ENCODE results near the gene WNT3A.

The WNT3A gene

GRCh38 chr1:228020686-228021354, 14.0 kb downstream of the WNT3A start:
- DNase-seq (ENCODE audit: low spot score), result no peak
- in situ Hi-C loops (cut with MboI; ENCODE audit: low pct_unique_long_range_greater_than_20kb, low sequenced_read_pairs, unreplicated experiment), result no loop called here
- TF ChIP-seq CTCF (IDR thresholded peaks at IDR 0.05; ENCODE audit: extremely low read depth, insufficient read depth, missing control alignments), result no peak

DNA sequence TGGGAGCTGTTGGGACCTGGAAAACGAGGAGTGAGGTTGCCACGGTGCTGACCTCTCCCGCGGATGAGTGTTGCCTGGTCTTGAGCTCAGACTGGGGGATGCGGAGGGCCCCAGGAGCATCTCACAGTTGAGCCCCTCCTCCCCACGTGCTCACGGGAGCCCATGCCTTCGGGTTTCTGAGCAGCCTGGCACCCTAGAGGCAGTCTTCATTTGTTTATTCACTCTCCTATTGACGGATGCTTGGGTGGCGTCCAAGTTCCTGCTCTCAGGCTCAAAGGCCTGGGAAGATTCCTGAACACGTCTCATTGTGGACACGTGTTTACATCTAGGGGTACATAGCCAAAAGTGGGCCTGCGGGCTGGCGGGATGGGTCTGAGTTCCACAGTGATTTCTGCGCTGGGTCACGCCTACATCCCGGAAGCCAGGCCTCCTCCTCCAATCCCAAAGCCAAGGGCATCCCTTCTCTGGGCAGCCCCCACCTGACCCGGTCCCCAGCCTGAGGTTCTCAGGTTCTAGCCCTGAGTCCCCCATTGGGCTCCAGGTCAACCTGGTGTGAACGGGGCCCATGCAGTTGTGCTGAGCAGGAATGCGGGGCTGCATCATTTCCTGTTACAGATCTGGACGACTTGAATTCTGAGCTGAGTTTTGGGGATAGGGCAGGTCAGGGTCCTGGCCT, 14.7 kb downstream of the WNT3A start:
- no peak for TF ChIP-seq CTCF (IDR thresholded peaks at IDR 0.05; ENCODE audit: extremely low read depth, insufficient read depth, missing control alignments)
- DNase-seq (ENCODE audit: low spot score), result no peak
- in situ Hi-C loops (cut with MboI; ENCODE audit: low pct_unique_long_range_greater_than_20kb, low sequenced_read_pairs, unreplicated experiment), result no loop called here

- DNase-seq (ENCODE audit: low spot score), result no peak
- no peak for TF ChIP-seq CTCF (IDR thresholded peaks at IDR 0.05; ENCODE audit: extremely low read depth, insufficient read depth, missing control alignments)
- in situ Hi-C loops (cut with MboI; ENCODE audit: low pct_unique_long_range_greater_than_20kb, low sequenced_read_pairs, unreplicated experiment), result no loop called here
These were observed 15.9 kb downstream of the WNT3A start for GRCh38 chr1:228022571-228023293.

DNA sequence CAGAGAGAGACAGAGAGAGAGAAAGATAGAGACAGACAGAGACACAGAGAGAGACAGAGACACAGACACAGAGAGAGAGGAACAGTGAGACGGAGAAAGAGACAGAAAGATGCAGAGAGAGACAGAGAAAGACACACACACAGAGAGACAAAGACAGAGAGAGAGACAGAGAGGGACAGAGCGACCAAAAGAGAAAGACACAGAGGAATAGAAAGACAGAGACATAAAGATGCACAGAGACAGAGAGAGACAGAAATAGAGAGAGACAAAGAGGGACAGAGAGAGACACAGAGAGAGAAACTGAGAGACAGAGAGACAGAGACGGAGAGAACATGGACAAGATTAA, 16.5 kb downstream of the WNT3A start:
- no peak for DNase-seq (ENCODE audit: low spot score)
- no peak for TF ChIP-seq CTCF (IDR thresholded peaks at IDR 0.05; ENCODE audit: extremely low read depth, insufficient read depth, missing control alignments)
- in situ Hi-C loops (cut with MboI; ENCODE audit: low pct_unique_long_range_greater_than_20kb, low sequenced_read_pairs, unreplicated experiment), result no loop called here

DNA sequence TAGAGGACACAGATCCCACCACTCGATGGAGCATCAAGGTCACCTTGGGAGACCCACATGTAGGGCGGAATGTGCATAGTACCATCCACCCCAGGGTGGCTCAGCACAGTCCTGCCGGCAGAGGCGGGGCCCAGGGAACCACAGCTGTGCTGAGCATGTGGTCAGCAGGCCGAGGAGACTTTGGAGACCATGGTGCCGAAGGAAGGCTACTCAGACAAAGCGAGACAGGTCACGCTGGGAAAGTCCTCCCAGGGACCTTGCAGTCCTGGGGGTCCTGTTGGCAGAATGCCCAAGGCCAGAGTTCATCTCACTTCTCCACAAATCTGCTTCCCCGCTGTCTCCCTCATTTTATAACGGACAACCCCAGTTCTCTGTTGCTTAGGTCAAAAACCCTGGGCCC, 22.5 kb downstream of the WNT3A start:
- no peak for TF ChIP-seq CTCF (IDR thresholded peaks at IDR 0.05; ENCODE audit: extremely low read depth, insufficient read depth, missing control alignments)
- in situ Hi-C loops (cut with MboI; ENCODE audit: low pct_unique_long_range_greater_than_20kb, low sequenced_read_pairs, unreplicated experiment), result no loop called here
- DNase-seq (ENCODE audit: low spot score), result no peak

- DNase-seq (ENCODE audit: low spot score), result no peak
- TF ChIP-seq CTCF (IDR thresholded peaks at IDR 0.05; ENCODE audit: extremely low read depth, insufficient read depth, missing control alignments), result no peak
- in situ Hi-C loops (cut with MboI; ENCODE audit: low pct_unique_long_range_greater_than_20kb, low sequenced_read_pairs, unreplicated experiment), result no loop called here
These were observed 23.8 kb downstream of the WNT3A start for GRCh38 chr1:228030451-228031201.

Data from GM13977 (cell line).